HEK293 (cell line): ENCODE data around the gene ZNF593OS.

Source experiments
- CTCF ChIA-PET: fragments of 350-600 bp; formaldehyde crosslinking; extraction: SDS; loops from one replicate; lab custom pipeline; 2021; ENCODE audit warnings: antibody characterized with exemption; lab: Yijun Ruan, JAX
- POLR2A ChIA-PET: fragments of 300-600 bp; formaldehyde crosslinking; extraction: SDS; loops from one replicate; lab custom pipeline; 2020; ENCODE audit warnings: antibody characterized with exemption, inconsistent platforms; lab: Yijun Ruan, JAX
- H3K27ac ChIP-seq: fragments of 200-500 bp; sonication (Bioruptor generic); 2 replicates; pipeline ENCODE4 v1.5.1; 2014; ENCODE audit warnings: low read depth, low read length, control low read depth, inconsistent platforms; ENCODE audit errors: extremely low read depth
- H3K36me3 ChIP-seq, 2 experiments: fragments of 200-500 bp in 1 of 2; sonication (Bioruptor generic) in 1 of 2; 1 replicate in 1 of 2; 2 replicates in 1 of 2; pipeline ENCODE4 v1.5.1; 2014 to 2017; ENCODE audit warnings: inconsistent platforms in 2 of 2, low read length in 2 of 2; ENCODE audit not compliant: control insufficient read depth in 2 of 2, insufficient read depth in 1 of 2
- H3K4me1 ChIP-seq: fragments of 200-500 bp; sonication (Bioruptor generic); 2 replicates; pipeline ENCODE4 v1.5.1; 2014; ENCODE audit warnings: mild to moderate bottlenecking, low read length, inconsistent platforms; ENCODE audit not compliant: control insufficient read depth, insufficient read depth
- H3K4me3 ChIP-seq: 2 replicates; pipeline ENCODE4 v1.5.1; 2011; ENCODE audit warnings: low read depth, mild to moderate bottlenecking, control low read depth, low read length, moderate library complexity
- H3K9me3 ChIP-seq: fragments of 200-500 bp; sonication (Bioruptor generic); 2 replicates; pipeline ENCODE4 v1.5.1; 2014; ENCODE audit warnings: low read depth, low read length, inconsistent platforms; ENCODE audit not compliant: control insufficient read depth, insufficient read depth
- EGR2 ChIP-seq: fragments of 450-650 bp; formaldehyde crosslinking; IDR thresholded peaks from 2 replicates; pipeline ENCODE4 v1.5.1; 2016; ENCODE audit warnings: low read depth, missing biosample characterization, missing genetic modification characterization
- GFI1B ChIP-seq: fragments of 450-650 bp; formaldehyde crosslinking; IDR thresholded peaks from 2 replicates; pipeline ENCODE4 v1.5.1; 2016; ENCODE audit warnings: missing biosample characterization, missing genetic modification characterization
- GLI2 ChIP-seq: fragments of 450-650 bp; formaldehyde crosslinking; IDR thresholded peaks from 2 replicates; pipeline ENCODE4; 2017; ENCODE audit warnings: missing biosample characterization, missing genetic modification characterization, low read depth, borderline replicate concordance
- INSM2 ChIP-seq: fragments of 450-650 bp; formaldehyde crosslinking; IDR thresholded peaks from 2 replicates; pipeline ENCODE4 v1.5.1; 2016; ENCODE audit warnings: missing biosample characterization, missing genetic modification characterization
- MEIS1 ChIP-seq: sonication (generic); formaldehyde crosslinking; IDR thresholded peaks from 2 replicates; pipeline ENCODE4 v1.8.1; 2022; ENCODE audit warnings: missing genetic modification reagents, mild to moderate bottlenecking, borderline replicate concordance
- SP2 ChIP-seq: fragments of 450-650 bp; formaldehyde crosslinking; IDR thresholded peaks from 2 replicates; pipeline ENCODE4 v1.5.1; 2016; ENCODE audit warnings: missing biosample characterization, missing genetic modification characterization
- ZBTB17 ChIP-seq: fragments of 450-650 bp; formaldehyde crosslinking; IDR thresholded peaks from 2 replicates; pipeline ENCODE4 v1.5.1; 2016; ENCODE audit warnings: missing biosample characterization, missing genetic modification characterization
- ZBTB20 ChIP-seq: fragments of 450-650 bp; formaldehyde crosslinking; IDR thresholded peaks from 2 replicates; pipeline ENCODE4 v1.5.1; 2016; ENCODE audit warnings: missing biosample characterization, missing genetic modification characterization
- ZBTB26 ChIP-seq: fragments of 450-650 bp; formaldehyde crosslinking; optimal IDR thresholded peaks from 2 replicates; pipeline ENCODE3; 2016; ENCODE audit warnings: missing biosample characterization, mild to moderate bottlenecking, missing genetic modification characterization
- ZBTB8A ChIP-seq: fragments of 450-650 bp; formaldehyde crosslinking; IDR thresholded peaks from 2 replicates; pipeline ENCODE4 v1.5.1; 2016; ENCODE audit warnings: missing biosample characterization, missing genetic modification characterization
- ZNF121 ChIP-seq: fragments of 450-650 bp; formaldehyde crosslinking; IDR thresholded peaks from 2 replicates; pipeline ENCODE4 v1.5.1; 2016; ENCODE audit warnings: missing biosample characterization, missing genetic modification characterization
- ZNF223 ChIP-seq: fragments of 450-650 bp; formaldehyde crosslinking; IDR thresholded peaks from 2 replicates; pipeline ENCODE4 v1.5.1; 2016; ENCODE audit warnings: missing biosample characterization, missing genetic modification characterization
- ZNF248 ChIP-seq: fragments of 450-650 bp; formaldehyde crosslinking; IDR thresholded peaks from 2 replicates; pipeline ENCODE4 v1.5.1; 2017; ENCODE audit warnings: missing biosample characterization, missing genetic modification characterization
- ZNF391 ChIP-seq: fragments of 450-650 bp; formaldehyde crosslinking; IDR thresholded peaks from 2 replicates; pipeline ENCODE4 v1.5.1; 2016; ENCODE audit warnings: low read depth, missing biosample characterization, missing genetic modification characterization, borderline replicate concordance
- ZNF423 ChIP-seq: fragments of 450-650 bp; formaldehyde crosslinking; IDR thresholded peaks from 2 replicates; pipeline ENCODE4 v1.5.1; 2016; ENCODE audit warnings: missing biosample characterization, missing genetic modification characterization
- ZNF433 ChIP-seq: fragments of 450-650 bp; formaldehyde crosslinking; IDR thresholded peaks from 2 replicates; pipeline ENCODE4 v1.5.1; 2016; ENCODE audit warnings: missing biosample characterization, missing genetic modification characterization, low read depth
- ZNF529 ChIP-seq: fragments of 450-650 bp; formaldehyde crosslinking; IDR thresholded peaks from 2 replicates; pipeline ENCODE4 v1.5.1; 2017; ENCODE audit warnings: missing genetic modification characterization, missing biosample characterization; ENCODE audit not compliant: insufficient replicate concordance
- ZNF544 ChIP-seq: fragments of 450-650 bp; formaldehyde crosslinking; IDR thresholded peaks from 2 replicates; pipeline ENCODE4 v1.5.0; 2017; ENCODE audit warnings: missing biosample characterization, missing genetic modification characterization
- ZNF670 ChIP-seq: fragments of 450-650 bp; formaldehyde crosslinking; IDR thresholded peaks from 2 replicates; pipeline ENCODE4 v1.5.1; 2016; ENCODE audit warnings: missing biosample characterization, missing genetic modification characterization, low read depth
- ZNF707 ChIP-seq: fragments of 450-650 bp; formaldehyde crosslinking; IDR thresholded peaks from 2 replicates; pipeline ENCODE4 v1.5.1; 2016; ENCODE audit warnings: missing biosample characterization, missing genetic modification characterization
- ZNF76 ChIP-seq: fragments of 450-650 bp; formaldehyde crosslinking; IDR thresholded peaks from 2 replicates; pipeline ENCODE4; 2016; ENCODE audit warnings: low read depth, missing biosample characterization, missing genetic modification characterization, borderline replicate concordance
- ZNF776 ChIP-seq: fragments of 450-650 bp; formaldehyde crosslinking; IDR thresholded peaks from 2 replicates; pipeline ENCODE4 v1.5.0; 2017; ENCODE audit warnings: missing biosample characterization, missing genetic modification characterization, borderline replicate concordance
- ZNF843 ChIP-seq: fragments of 450-650 bp; formaldehyde crosslinking; IDR thresholded peaks from 2 replicates; pipeline ENCODE4 v1.5.1; 2016; ENCODE audit warnings: missing biosample characterization, missing genetic modification characterization
- ZSCAN5A ChIP-seq: fragments of 450-650 bp; formaldehyde crosslinking; IDR thresholded peaks from 2 replicates; pipeline ENCODE4 v1.5.1; 2016; ENCODE audit warnings: missing biosample characterization, missing genetic modification characterization

Gene ZNF593OS

GRCh38 chr1:26130695-26131094, 40.9 kb downstream of the ZNF593OS start:
- Histone ChIP-seq H3K4me1 (peaks cover 4% of the 10 kb centered on the region; the same call in 1 of the 2 replicates), H3K36me3 (no peaks in the 10 kb centered on the region), H3K9me3 (no peaks in the 10 kb centered on the region), H3K4me3 (no peak overlapping the region), H3K27ac (no peak overlapping the region)
- TF ChIP-seq ZNF670 (no peak), ZBTB26 (tag by site-specific recombination) (no peak), ZBTB17 (no peak), INSM2 (tag by site-specific recombination) (no peak), ZNF529 (tag by site-specific recombination) (no peak), ZNF391 (tag by site-specific recombination) (no peak), ZSCAN5A (no peak), MEIS1 (CRISPR knock-in tag) (no peak), GFI1B (tag by site-specific recombination) (no peak), ZNF843 (tag by site-specific recombination) (no peak), ZNF776 (tag by site-specific recombination) (no peak), ZNF248 (no peak), GLI2 (no peak)
- ChIA-PET POLR2A (interaction anchor here (0.6 kb wide), 1 partner anchor 36 kb away, joined by 4 read pairs; no protein-coding TSS in a partner anchor), CTCF (interaction anchor here (0.6 to 7.1 kb wide), 3 partner anchors 9 to 106 kb away, joined by 3 to 39 read pairs (median 8); no protein-coding TSS in a partner anchor)

- Histone ChIP-seq H3K4me3 (no peak overlapping the region), H3K36me3 (no peaks in the 10 kb centered on the region), H3K9me3 (no peaks in the 10 kb centered on the region), H3K27ac (no peak overlapping the region), H3K4me1 (peaks cover 4% of the 10 kb centered on the region; the same call in 1 of the 2 replicates)
- TF ChIP-seq ZNF121 (tag by site-specific recombination) (no peak), ZNF433 (no peak), ZNF423 (no peak), SP2 (no peak), ZNF76 (tag by site-specific recombination) (no peak), ZBTB20 (tag by site-specific recombination) (no peak), ZNF223 (no peak), ZBTB26 (tag by site-specific recombination) (no peak), ZBTB8A (tag by site-specific recombination) (no peak), ZNF248 (no peak), ZNF544 (tag by site-specific recombination) (no peak), ZNF707 (tag by site-specific recombination) (no peak), EGR2 (tag by site-specific recombination) (no peak)
- CTCF ChIA-PET = interaction anchor here (0.6 to 7.1 kb wide), 4 partner anchors 10 to 204 kb away, joined by 3 to 39 read pairs (median 6); no protein-coding TSS in a partner anchor
- POLR2A ChIA-PET = no interaction called here
Measured at GRCh38 chr1:26129778-26130177, 41.9 kb downstream of the ZNF593OS start.
